ENCODE measurements around the gene HMGXB4. TPM values are rescaled to one million over a fixed set of nuclear protein-coding genes. Genes with fewer than 3 reads are reported as not detected.
A peak's percentile ranks its signal among the peaks of the same experiment; 100 is the strongest.

Gene HMGXB4
- total and polyA plus RNA-seq, 2 of the 13 experiments (the other 11 are each of a cell fraction or from before 2014, with no cell fraction given), result 13.9 to 16.3 TPM

DNA sequence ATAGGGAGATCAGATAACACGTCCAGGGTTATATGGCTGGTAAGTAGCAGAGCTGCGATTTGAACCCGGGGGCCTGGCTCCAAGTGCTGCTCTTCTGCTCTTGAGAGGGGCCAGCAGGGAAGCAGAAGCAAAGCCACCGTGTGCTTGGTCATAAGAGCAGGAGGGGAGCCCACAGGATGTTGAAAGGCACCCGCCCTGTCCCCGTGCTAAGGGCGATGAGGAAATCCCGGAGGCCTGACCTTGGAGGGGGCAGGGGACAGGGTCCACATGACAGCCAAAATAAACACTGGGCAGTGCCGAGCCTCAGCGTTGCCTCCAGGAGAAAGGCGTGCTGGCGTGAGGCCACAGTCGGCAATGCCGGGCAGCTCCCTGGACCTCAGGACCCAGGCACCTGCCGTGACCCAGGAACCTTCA lies 71.2 kb downstream of the HMGXB4 start (continued):
- TF ChIP-seq, protein P1, sequence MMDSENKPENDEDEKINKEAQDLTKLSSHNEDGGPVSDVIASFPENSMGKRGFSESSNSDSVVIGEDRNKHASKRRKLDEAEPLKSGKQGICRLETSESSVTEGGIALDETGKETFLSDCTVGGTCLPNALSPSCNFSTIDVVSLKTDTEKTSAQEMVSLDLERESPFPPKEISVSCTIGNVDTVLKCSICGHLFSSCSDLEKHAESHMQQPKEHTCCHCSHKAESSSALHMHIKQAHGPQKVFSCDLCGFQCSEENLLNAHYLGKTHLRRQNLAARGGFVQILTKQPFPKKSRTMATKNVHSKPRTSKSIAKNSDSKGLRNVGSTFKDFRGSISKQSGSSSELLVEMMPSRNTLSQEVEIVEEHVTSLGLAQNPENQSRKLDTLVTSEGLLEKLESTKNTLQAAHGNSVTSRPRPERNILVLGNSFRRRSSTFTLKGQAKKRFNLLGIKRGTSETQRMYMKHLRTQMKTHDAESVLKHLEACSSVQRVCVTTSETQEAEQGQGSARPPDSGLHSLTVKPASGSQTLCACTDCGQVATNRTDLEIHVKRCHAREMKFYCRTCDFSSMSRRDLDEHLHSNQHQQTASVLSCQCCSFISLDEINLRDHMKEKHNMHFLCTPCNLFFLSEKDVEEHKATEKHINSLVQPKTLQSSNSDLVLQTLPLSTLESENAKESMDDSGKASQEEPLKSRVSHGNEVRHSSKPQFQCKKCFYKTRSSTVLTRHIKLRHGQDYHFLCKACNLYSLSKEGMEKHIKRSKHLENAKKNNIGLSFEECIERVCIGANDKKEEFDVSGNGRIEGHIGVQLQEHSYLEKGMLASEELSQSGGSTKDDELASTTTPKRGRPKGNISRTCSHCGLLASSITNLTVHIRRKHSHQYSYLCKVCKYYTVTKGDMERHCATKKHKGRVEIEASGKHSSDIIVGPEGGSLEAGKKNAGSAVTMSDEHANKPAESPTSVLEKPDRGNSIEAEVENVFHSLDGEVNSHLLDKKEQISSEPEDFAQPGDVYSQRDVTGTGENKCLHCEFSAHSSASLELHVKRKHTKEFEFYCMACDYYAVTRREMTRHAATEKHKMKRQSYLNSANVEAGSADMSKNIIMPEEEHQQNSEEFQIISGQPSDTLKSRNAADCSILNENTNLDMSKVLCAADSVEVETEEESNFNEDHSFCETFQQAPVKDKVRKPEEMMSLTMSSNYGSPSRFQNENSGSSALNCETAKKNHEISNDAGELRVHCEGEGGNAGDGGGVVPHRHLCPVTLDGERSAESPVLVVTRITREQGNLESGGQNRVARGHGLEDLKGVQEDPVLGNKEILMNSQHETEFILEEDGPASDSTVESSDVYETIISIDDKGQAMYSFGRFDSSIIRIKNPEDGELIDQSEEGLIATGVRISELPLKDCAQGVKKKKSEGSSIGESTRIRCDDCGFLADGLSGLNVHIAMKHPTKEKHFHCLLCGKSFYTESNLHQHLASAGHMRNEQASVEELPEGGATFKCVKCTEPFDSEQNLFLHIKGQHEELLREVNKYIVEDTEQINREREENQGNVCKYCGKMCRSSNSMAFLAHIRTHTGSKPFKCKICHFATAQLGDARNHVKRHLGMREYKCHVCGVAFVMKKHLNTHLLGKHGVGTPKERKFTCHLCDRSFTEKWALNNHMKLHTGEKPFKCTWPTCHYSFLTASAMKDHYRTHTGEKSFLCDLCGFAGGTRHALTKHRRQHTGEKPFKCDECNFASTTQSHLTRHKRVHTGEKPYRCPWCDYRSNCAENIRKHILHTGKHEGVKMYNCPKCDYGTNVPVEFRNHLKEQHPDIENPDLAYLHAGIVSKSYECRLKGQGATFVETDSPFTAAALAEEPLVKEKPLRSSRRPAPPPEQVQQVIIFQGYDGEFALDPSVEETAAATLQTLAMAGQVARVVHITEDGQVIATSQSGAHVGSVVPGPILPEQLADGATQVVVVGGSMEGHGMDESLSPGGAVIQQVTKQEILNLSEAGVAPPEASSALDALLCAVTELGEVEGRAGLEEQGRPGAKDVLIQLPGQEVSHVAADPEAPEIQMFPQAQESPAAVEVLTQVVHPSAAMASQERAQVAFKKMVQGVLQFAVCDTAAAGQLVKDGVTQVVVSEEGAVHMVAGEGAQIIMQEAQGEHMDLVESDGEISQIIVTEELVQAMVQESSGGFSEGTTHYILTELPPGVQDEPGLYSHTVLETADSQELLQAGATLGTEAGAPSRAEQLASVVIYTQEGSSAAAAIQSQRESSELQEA (CRISPR knock-in tag; IDR thresholded peaks at IDR 0.05; ENCODE audit: not compliant biosample characterization), result no peak
- TF ChIP-seq PAWR (CRISPR knock-in tag; IDR thresholded peaks at IDR 0.05; ENCODE audit: borderline replicate concordance) (no peak), ZNF331 (CRISPR knock-in tag; IDR thresholded peaks at IDR 0.05) (peak; percentile 96), ZNF17 (CRISPR knock-in tag; IDR thresholded peaks at IDR 0.05) (no peak), ZNF501 (CRISPR knock-in tag; IDR thresholded peaks at IDR 0.05) (peak; percentile 98), ZNF546 (CRISPR knock-in tag; conservative IDR thresholded peaks at IDR 0.05) (0 out of 2 replicates have a peak, but pooled peaks have one; percentile 42), ZFP37 (CRISPR knock-in tag; IDR thresholded peaks at IDR 0.05; ENCODE audit: borderline replicate concordance) (peak; percentile 52; the same call in 1 of the 2 replicates), ZNF773 (CRISPR knock-in tag; IDR thresholded peaks at IDR 0.05; ENCODE audit: borderline replicate concordance) (no peak), FOXP1 (IDR thresholded peaks at IDR 0.05) (no peak), FOXP1 (CRISPR knock-in tag; IDR thresholded peaks at IDR 0.05) (peak; percentile 90), ARNTL (CRISPR knock-in tag; IDR thresholded peaks at IDR 0.05) (peak; percentile 98), SP5 (CRISPR knock-in tag; IDR thresholded peaks at IDR 0.05; ENCODE audit: borderline replicate concordance, low read depth) (peak; percentile 80)
- TF ChIP-seq, protein P2, sequence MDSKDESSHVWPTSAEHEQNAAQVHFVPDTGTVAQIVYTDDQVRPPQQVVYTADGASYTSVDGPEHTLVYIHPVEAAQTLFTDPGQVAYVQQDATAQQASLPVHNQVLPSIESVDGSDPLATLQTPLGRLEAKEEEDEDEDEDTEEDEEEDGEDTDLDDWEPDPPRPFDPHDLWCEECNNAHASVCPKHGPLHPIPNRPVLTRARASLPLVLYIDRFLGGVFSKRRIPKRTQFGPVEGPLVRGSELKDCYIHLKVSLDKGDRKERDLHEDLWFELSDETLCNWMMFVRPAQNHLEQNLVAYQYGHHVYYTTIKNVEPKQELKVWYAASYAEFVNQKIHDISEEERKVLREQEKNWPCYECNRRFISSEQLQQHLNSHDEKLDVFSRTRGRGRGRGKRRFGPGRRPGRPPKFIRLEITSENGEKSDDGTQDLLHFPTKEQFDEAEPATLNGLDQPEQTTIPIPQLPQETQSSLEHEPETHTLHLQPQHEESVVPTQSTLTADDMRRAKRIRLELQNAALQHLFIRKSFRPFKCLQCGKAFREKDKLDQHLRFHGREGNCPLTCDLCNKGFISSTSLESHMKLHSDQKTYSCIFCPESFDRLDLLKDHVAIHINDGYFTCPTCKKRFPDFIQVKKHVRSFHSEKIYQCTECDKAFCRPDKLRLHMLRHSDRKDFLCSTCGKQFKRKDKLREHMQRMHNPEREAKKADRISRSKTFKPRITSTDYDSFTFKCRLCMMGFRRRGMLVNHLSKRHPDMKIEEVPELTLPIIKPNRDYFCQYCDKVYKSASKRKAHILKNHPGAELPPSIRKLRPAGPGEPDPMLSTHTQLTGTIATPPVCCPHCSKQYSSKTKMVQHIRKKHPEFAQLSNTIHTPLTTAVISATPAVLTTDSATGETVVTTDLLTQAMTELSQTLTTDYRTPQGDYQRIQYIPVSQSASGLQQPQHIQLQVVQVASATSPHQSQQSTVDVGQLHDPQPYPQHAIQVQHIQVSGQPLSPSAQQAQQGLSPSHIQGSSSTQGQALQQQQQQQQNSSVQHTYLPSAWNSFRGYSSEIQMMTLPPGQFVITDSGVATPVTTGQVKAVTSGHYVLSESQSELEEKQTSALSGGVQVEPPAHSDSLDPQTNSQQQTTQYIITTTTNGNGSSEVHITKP (CRISPR knock-in tag; IDR thresholded peaks at IDR 0.05; ENCODE audit: low read depth), result peak; percentile 62; the same call in 1 of the 2 replicates
- TF ChIP-seq, protein P3, sequence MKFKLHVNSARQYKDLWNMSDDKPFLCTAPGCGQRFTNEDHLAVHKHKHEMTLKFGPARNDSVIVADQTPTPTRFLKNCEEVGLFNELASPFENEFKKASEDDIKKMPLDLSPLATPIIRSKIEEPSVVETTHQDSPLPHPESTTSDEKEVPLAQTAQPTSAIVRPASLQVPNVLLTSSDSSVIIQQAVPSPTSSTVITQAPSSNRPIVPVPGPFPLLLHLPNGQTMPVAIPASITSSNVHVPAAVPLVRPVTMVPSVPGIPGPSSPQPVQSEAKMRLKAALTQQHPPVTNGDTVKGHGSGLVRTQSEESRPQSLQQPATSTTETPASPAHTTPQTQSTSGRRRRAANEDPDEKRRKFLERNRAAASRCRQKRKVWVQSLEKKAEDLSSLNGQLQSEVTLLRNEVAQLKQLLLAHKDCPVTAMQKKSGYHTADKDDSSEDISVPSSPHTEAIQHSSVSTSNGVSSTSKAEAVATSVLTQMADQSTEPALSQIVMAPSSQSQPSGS (CRISPR knock-in tag; IDR thresholded peaks at IDR 0.05), result peak; percentile 96
- TF ChIP-seq, protein P4, sequence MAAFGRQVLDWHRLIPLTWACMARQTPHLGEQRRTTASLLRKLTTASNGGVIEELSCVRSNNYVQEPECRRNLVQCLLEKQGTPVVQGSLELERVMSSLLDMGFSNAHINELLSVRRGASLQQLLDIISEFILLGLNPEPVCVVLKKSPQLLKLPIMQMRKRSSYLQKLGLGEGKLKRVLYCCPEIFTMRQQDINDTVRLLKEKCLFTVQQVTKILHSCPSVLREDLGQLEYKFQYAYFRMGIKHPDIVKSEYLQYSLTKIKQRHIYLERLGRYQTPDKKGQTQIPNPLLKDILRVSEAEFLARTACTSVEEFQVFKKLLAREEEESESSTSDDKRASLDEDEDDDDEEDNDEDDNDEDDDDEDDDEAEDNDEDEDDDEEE (CRISPR knock-in tag; IDR thresholded peaks at IDR 0.05), result no peak

Measured in HepG2 (cell line).